ENCODE results near the gene HOOK2. TPM values are rescaled to one million over a fixed set of nuclear protein-coding genes. Genes with fewer than 3 reads are reported as not detected.

Gene HOOK2
- total RNA-seq, 1 donor from 2014 or later: 25.9 TPM

- TF ChIP-seq EZH2 (IDR thresholded peaks at IDR 0.05; ENCODE audit: insufficient read depth, low read length): no peak
- peak; percentile 92 for TF ChIP-seq CTCF (IDR thresholded peaks at IDR 0.05; ENCODE audit: insufficient read depth, low read depth, low read length)
- peaks cover 31% of the 10 kb centered on the region for H3K79me2 ChIP-seq (ENCODE audit: insufficient read depth, low read length)
- DNase-seq (ENCODE audit: low read depth): no peak
- no peak overlapping the region for H2AFZ ChIP-seq (ENCODE audit: low read depth, low read length)
- H3K9ac ChIP-seq (ENCODE audit: low read length): peak overlapping the region; percentile 6
- no peaks in the 10 kb centered on the region for H3K27me3 ChIP-seq (ENCODE audit: insufficient read depth, low read length)
- H4K20me1 ChIP-seq (ENCODE audit: insufficient read depth, low read length): peaks cover 30% of the 10 kb centered on the region
- peaks cover 22% of the 10 kb centered on the region for H3K4me1 ChIP-seq (ENCODE audit: insufficient read depth, low read length)
- no peaks in the 10 kb centered on the region for H3K36me3 ChIP-seq (ENCODE audit: insufficient read depth, low read length)
- peaks cover 13% of the 10 kb centered on the region for H3K4me1 Mint-ChIP-seq (ENCODE audit: low read depth, unreplicated experiment)
- no peak for FAIRE-seq
- H3K4me3 Mint-ChIP-seq (ENCODE audit: unreplicated experiment): peak overlapping the region; percentile 62
- H3K27me3 Mint-ChIP-seq (ENCODE audit: low read depth, unreplicated experiment): no peaks in the 10 kb centered on the region
- no peaks in the 10 kb centered on the region for H3K9me3 Mint-ChIP-seq (ENCODE audit: unreplicated experiment)
- H3K9me3 ChIP-seq (ENCODE audit: insufficient read depth, low read depth, low read length): no peaks in the 10 kb centered on the region
- no peak overlapping the region for H3K4me3 ChIP-seq (ENCODE audit: insufficient read depth, low read depth, low read length)
- H3K36me3 Mint-ChIP-seq (ENCODE audit: low read depth, unreplicated experiment): peaks cover 2% of the 10 kb centered on the region
- peak overlapping the region; percentile 52 for H3K4me2 ChIP-seq (ENCODE audit: low read length)
- no peak overlapping the region for H3K27ac ChIP-seq (ENCODE audit: low read depth, low read length)
- peak overlapping the region; percentile 90 for H3K27ac Mint-ChIP-seq (ENCODE audit: unreplicated experiment)
Measured at GRCh38 chr19:12796146-12797071, 21.1 kb upstream of the HOOK2 start.

GRCh38 chr19:12794971-12795381 lies 19.6 kb upstream of the HOOK2 start:
- FAIRE-seq (no peak), DNase-seq (ENCODE audit: low read depth) (no peak)
- Mint-ChIP-seq H3K4me3 (ENCODE audit: unreplicated experiment) (peak overlapping the region; percentile 90), H3K36me3 (ENCODE audit: low read depth, unreplicated experiment) (peaks cover 2% of the 10 kb centered on the region), H3K4me1 (ENCODE audit: low read depth, unreplicated experiment) (peaks cover 21% of the 10 kb centered on the region), H3K27me3 (ENCODE audit: low read depth, unreplicated experiment) (no peaks in the 10 kb centered on the region), H3K27ac (ENCODE audit: unreplicated experiment) (no peak overlapping the region), H3K9me3 (ENCODE audit: unreplicated experiment) (no peaks in the 10 kb centered on the region)
- Histone ChIP-seq H3K9me3 (ENCODE audit: insufficient read depth, low read depth, low read length) (no peaks in the 10 kb centered on the region), H3K79me2 (ENCODE audit: insufficient read depth, low read length) (peaks cover 22% of the 10 kb centered on the region), H3K4me3 (ENCODE audit: insufficient read depth, low read depth, low read length) (no peak overlapping the region), H3K36me3 (ENCODE audit: insufficient read depth, low read length) (no peaks in the 10 kb centered on the region), H3K27ac (ENCODE audit: low read depth, low read length) (no peak overlapping the region), H4K20me1 (ENCODE audit: insufficient read depth, low read length) (peaks cover 21% of the 10 kb centered on the region), H3K27me3 (ENCODE audit: insufficient read depth, low read length) (no peaks in the 10 kb centered on the region), H3K9ac (ENCODE audit: low read length) (no peak overlapping the region), H2AFZ (ENCODE audit: low read depth, low read length) (no peak overlapping the region), H3K4me2 (ENCODE audit: low read length) (no peak overlapping the region), H3K4me1 (ENCODE audit: insufficient read depth, low read length) (peaks cover 22% of the 10 kb centered on the region)
- TF ChIP-seq EZH2 (IDR thresholded peaks at IDR 0.05; ENCODE audit: insufficient read depth, low read length): no peak
- TF ChIP-seq CTCF (IDR thresholded peaks at IDR 0.05; ENCODE audit: insufficient read depth, low read depth, low read length): no peak

Data from astrocyte (in vitro differentiated cells and primary cell).